ENCODE measurements around the gene NPRL2.

NPRL2 gene

DNA sequence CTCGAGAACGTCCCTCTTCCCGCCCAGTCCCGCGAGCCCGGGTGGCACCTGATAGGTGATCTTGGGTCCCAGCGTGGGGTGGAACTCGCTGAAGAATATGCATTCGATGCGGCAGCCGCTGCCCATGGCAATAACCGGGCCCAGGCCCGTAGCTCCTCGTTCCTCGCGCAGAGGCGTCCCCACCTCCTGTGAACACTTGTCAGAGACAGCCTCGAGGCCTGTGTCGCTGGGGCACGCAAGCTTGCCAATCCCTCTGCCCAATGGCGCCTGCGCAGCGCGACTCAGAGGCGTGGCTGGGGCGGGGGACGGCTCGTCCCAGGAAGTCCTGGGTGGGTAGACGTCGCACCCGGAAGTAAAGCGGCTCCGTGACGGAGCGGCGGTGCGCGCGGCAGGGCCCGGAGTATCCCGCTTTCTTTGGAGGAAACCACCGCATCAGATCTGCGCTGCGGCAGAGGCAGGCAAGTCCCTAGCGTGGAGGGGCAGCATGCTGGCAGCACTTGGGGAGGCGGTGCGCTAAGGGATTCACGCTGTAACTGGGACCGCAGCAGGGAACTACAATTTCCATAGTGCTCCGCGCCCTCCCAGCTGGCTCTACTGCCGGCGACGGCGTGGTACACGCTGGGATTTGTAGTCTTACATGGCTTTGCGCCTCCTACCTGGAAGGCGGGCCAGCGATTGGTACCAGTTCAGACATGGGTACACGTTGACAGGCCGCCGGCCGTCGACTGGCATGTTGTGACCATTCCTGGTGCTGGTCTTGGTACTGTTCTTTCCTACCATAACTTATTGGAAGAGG is at the start of gene NPRL2, which contains the start of gene CYB561D2:
Gene NPRL2 (minus strand): TSS at position 249 of the 796 bp plus-strand sequence. CDS start 123 bp downstream, at position 126.
Gene CYB561D2 (plus strand): TSS at position 336 of the 796 bp plus-strand sequence. CDS start 572 bp downstream, outside the sequence.
- peak; percentile 99 for DNase-seq

DNA sequence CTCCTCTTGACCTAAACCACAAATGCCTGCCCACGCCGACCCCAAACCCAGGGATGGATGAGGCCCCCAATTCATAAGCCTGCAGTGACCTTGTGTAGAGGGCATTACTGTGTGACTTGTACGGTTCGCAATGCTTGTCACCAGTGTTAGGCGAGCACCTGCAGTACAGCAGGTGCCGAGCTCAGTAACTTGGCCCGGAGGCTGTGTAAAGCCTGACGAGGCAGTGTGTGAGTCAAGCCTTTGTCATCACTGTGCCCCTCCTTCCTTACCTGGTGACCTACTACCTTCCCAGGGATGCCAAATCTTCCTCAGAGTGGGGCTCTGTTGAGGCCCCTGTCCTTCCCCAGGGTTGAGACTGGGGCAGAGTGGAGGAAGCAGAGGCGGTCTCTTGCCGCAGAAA is 45.9 kb upstream of the NPRL2 start:
- DNase-seq: no peak

DNA sequence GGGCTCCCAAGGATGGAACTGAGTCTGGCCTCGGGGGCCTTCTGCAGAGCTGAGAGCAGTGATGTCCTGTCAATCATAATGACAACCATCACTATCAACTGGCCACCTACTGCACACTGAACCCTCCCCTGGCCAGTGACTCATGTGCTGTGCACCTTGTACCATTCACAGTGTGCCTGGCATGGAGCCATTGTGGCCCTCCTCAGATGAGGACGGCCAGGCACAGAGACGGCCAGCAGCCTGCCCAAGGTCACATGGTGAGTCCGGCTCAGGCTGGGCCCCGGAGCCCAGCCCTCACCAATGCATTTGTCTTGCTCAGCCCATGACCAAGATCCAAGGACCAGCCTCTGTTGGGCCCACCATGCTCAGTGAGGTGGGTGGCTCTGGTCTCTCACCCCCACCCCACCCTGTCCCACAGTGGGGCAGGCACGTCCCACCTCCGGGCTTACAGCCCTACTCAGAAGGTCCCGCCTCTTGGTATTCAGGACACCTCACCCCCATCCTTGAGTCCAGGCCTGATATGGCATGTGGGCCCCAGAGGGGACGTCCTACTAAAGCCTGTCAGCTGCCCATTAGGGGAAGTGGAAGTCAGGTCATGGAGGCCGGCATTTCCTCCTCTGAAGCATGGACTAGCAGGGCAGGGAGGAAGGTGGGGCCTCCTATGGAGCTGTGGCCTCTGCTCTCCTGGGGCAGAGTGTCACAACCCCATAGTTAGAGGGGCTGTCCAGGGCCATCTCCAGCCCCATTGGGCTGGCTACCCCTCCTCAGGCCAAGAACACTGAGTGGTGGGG is 44.7 kb upstream of the NPRL2 start:
- DNase-seq: no peak

DNA sequence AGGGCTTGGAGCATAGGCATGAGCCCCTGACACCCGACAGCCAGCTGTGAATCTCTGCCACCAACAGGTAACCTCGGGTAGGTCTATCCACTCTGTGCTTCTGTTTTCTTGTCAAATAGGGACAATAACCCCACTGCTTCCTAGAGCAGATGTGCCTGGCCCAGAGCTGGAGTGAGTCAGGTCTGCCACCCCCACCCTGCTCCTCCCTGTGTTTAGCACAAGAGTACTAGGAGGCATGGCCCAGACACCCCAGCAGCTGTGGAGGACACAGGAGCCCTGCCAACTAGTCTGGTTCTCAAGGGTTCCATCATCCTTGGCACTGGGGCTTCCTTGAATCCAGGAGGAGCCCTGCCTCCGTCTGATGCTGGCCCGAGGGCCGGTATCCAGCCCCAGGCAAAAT is 42.5 kb upstream of the NPRL2 start:
- no peak for DNase-seq

DNA sequence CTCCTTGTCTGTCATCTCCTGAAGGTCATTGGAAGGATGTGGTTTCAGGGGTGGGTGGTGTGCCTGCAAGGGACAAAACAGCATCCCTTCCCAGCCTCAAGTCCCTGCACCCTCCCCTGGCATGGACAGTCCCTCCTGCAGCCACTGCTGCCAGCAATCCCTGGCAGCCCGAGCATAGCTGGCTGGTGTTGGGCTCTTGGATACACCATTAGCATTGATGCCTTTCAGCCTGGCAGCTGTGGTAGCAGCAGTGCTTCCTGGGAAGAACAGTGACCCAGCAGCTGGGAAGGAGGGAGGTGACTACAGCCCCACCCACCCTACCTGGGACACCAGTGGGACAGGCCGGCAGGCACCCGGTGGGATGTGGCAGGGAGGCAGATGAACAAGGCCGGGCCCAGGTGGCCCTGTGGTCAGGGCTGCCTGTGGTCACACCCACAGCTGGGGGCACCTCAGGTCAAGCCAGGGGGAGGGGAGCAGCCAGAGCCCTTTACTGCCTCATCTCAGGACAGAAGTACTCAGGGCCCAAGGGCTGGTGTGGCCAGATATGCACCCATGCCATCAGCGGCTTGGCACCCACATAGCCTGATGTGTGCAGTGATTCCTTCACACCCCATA is 41.6 kb upstream of the NPRL2 start:
- DNase-seq: no peak

DNA sequence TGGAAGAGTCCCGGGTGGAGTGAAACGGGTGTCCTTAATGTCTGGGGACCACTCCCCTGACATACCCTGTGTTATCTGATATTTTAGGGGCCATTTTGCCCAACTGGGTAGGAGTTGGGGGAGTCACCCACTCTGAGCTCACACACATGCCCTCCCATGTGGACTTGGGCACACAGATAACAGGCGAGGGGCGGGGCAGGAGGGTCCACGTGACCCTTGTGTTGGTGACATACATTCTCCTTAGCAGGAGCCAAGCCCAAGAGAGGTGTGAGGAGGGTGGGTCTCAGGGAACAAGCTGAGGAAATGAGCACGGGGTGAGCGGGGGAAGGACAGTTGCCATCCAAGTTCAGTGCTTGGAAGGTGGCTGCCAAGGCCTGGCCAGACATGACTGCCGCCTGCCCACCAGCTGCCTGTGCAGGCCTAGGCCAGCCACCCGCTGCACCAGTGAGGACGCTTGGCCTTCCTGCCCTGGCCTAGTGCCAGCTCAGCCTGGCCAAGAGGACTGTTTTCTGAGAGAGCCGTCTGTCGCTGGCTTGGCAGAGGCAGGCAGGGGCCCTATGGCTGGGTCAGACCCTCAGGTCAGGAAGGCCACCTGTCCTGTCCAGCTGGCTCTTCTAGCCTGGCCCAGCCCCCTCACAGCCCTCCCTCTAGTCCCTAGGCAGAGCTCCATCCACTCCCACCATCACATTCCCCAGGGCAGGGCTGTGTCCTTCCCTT is 40.1 kb upstream of the NPRL2 start:
- no peak for DNase-seq

DNA sequence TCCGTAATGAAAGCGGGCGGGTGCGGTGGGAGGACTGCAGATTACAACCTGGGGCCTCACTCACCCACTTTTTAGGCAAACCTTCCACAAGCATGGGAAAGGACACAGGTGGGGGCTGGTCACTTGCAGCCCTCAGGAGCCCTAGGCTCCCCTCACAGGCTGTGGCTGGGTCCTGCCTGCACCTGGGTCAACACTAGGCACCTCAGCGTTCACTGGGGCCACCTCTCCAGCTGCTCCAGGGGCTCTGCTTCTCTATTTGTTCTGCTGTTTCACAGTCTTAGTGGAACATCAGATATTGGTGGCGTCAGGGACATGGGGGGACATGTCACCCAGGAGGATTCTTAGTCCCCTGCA is 38.8 kb upstream of the NPRL2 start:
- DNase-seq: no peak

DNA sequence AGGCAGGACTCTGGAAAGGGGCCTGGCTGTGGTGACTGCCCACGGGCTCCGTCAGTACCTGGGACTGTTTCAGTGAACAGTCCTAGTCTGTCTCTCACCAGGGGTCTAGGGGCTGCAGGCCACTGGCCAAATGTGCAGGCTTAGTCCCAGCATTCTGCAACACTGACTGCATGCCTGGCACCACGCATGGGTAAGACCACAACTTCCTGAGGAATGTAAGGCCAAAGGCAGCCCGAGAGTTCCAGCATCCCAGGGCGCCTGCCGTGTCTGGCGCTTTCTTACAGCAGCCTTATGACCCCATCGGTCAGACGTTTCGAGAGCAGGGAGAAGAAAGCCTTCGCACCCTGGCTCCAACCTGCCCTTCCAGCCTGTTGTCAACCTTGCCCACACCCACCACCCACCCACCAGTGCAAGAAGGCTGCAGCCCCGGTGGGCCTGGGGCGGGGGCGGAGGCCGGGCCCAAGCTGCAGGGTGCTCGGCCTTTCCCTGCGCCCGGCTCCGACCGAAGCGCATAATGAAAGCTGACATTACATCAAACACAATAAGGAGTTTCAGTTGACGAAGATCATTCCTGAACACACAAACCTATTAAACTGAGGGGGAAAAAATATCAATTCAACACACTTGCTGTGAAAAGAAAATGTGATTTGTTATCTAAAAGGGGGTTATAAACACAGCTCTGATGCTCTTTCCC is 38.3 kb upstream of the NPRL2 start:
- no peak for DNase-seq

DNA sequence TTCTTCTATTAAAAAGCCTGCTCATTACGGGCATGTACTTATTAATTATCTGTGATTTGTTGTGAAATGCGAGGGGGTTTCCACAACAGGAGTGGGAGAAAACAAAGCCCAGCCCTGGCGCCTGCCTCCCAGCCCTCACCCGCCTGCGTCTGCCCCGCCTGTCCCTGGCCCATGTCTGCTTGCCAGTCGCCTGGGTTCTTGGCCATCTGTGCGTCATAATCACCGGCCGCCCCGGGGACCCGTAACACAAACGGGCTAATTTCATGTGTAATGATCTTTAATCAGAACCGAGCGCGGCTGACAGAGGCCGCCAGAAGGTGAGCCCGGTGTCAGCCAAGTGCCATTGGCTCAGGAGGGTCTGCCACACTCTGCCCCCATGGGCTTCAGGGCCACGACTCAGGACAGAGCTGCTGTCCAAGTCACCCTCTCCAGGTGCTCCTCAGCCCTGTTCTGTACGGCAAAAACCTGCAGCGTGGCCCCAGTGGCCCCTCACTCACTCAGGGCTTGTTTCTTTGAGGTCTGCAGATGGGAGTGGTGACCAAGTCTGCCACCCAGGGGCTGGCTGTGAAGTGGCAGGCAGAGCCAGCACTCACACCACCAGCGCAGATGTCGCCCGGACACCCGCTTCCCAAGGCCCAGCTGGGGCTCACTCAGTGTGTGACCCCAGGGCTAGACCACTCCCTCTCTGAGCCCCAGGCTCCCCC is 37.6 kb upstream of the NPRL2 start:
- DNase-seq: no peak

DNA sequence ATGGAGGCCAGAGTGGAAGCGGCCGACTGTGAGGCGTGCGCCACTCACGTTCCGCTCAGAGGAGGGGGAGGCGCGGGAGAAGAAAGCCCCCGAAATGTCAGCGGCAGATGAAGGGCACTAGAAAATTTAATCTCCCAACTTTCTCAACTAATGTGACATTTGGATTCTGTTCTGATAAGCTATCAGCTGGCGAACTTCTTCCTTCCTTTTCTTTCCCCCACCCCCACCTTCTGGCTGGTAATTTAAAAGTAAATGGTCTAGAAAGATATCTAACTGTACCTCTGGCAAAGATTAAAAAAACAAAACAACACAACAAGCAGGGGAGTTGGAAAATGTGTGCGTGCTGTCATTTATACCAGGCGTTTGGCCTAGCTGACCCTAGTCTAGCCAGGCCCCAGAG is 35.2 kb upstream of the NPRL2 start:
- no peak for DNase-seq

DNA sequence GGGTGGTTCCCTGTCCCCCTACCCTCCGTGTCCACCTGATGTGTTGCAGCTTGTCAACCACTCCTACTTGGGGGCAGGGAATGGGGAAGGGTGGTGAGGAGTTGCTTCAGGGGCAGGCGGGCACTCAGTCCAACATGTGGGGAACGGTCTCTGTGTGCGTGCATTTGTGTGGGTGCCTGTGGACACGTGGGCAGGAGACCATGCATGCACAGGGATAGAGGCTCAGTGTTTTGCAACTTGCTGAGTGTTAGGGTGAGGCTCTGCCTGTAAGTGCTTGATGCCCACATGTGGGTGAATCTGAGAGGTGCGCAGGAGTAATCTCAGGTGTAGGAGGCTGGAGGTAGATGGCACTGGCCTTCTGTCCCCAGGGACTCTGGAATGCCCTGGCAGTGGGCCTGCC is 33.2 kb upstream of the NPRL2 start:
- no peak for DNase-seq

DNA sequence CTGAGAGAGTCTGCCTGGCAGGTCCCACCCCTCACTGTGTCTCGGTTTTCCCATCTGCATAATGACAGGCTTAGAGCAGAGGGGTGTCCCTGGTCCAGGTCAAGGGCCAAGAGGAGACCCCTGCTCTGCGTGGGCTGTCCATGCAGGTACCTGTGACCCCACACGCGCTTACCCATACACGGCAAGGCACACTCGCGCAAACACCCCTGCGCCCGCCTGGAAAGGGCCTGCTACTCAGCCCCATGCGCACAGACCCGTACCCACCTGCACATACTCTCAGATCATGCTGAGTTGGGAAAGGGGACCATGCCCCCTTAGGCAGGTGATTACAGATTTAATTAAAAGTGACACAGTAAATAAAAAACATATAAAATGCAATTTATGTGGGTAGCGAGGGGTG is 32.1 kb upstream of the NPRL2 start:
- DNase-seq: no peak

DNA sequence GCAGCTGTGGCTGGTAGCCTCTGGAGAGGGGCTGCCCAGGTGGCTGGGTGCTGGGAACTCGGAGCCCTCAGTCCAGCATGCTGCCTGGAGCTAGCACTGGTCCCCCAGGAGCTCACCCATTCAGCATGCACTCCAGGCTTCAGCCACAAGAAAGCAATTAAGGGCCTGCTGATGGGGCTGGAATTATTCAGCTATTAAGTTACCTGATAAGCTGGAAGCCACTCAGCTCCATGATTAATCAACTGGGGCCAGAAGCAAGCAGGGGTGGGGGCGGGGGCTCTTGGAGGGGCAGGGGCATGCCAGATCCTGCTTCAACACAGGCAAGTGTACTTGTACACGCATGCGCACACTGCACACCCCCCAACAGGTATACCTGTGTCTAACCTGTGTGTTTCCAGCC is 30.8 kb upstream of the NPRL2 start:
- DNase-seq: no peak

DNA sequence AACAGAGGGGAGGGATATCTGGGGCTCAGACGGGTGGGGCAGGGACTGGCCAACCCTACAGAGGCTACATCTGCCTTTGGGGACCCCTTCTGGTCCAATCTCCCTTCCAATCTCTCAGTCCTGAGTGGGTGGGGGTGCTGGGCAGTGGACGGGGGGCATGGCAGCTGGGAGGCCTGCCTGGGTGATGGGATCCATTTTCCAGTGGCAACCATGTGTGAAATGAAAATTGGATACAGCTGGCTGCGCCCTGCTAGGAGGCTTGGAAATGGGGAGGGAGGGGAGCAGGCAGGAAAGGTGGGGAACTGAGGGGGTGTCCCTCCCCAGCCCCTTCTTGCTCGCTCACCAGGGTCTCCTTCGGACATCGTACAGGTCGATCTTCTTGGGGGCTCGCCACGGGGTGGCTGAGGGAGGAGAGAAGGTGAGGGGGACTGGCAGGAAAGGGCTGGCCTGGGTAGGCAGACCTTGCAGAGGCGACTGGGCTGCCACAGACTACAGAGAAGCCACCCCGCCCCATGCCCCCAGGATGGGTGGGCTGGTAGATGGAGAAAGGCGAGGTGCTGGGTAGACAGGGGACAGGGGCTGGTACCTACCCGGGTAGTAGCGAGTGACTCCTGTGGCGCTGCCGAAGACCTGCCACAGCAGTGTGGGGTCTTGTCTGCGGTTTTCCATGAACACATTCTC is 30.0 kb upstream of the NPRL2 start:
- DNase-seq: no peak

DNA sequence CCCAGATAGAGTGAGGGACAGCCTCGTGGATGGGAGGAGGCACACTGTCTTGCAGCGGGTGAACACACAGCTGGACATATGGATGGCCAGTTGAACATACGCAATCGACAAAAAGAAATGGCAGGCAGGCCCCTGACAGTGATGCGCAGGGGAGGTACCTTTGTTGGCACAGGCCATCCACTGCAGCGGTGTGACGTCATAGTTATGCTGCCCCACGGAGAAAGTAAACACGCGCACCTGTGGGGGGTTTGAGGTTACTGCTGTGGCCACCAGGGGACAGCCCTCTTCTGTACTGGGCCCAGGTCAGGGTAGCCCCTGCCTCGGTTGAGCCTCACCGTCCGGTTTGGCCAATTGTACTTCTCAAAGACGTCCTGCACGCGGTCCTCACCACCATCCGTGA is 28.2 kb upstream of the NPRL2 start:
- DNase-seq: no peak

DNA sequence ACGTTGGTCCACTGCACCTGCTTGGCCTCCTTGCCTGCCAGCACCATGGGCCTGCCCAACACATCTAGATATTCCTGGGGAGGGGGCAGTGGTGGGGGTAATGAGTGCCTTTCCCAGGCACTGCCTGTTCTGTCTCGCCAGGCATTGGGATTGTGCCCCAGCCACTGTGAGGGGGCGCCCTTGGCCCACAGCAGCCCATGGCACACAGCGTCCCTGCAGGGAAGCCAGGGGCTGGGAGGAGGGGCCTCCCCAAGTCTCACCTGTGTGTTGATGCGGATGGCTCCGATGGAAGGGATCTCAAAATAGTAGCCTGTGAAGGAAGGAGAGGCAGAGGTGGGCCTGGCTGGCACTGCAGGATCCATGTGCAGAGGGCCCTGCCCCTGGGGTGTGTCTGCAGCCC is 27.4 kb upstream of the NPRL2 start:
- no peak for DNase-seq

DNA sequence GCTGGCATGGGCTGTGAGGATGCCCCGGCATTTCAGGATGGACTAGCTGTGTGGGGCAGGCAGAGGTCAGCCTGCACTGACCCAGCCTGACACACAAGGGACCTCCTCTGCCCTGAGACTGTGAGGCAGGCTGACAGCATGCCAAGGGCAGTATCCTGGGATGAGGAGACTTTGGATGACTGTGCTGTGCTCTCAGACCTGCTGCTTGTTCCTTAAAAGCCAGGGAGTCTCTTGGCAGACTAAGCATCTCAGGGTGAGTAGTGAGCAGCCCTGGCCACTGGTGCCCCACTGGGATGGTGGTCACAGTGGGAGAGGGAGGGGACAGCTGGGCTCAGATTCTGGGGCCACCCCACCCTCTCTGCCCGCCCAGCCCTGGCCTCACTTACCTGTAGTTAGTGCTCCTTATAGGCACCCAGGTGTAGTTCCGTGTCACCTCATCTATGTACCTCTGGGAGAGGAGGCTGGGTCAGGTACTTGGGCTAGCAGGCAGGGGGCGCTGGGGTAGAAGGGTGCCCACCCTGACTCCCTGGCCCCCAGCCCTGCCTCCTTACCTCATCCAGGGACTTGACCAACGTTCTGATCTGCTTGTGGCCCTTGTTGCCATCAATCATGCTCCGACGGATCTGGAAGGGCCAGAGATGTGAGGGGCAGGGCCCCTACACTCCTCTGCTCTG is 24.8 kb upstream of the NPRL2 start:
- no peak for DNase-seq

DNA sequence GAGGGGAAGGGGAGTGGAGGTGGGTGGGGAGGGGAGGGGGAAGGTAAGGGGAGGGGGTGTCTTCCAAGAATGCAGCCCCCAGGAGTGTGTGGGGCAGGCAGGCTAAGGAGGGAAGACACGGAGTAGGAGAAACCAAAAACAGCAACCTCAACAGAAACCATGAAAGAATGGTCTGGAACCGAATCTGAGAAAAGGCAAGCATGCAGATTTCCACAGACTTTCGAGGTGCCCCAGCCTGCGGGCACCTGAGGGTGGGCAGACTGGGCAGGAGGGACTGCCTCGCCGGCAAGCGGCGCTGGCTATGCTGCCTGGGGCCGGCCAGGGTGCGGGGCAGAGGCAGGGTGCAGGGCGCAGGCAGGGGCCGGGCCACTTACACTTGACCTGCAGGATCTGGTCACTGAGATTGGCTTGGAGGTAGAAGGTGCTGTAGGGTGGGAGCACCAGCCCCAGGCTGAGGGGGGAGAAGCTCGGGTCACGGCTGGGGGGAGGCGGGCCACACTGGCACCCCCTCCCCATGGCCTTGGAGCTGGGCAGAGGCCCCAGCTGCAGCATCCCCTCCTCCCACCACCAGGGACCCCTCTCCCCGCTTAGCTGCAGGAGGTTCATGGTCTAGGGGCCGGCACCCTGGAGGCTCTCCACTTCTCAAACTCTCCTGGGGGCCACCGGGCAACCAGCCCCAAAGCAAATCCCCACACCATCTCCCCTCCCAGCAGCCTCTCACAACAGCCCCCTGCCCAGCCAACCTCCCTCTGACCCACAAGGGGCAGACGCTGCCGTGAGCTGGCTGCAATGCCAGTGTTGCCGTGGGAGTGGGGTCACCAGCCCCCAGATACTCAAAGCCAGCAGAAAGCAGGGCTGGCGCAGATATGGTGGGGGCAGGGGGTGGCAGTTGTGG is 24.0 kb upstream of the NPRL2 start:
- no peak for DNase-seq
